ENCODE data around the gene RASSF8. TPM values are rescaled to one million over a fixed set of nuclear protein-coding genes. Genes with fewer than 3 reads are reported as not detected.

Gene RASSF8
- total RNA-seq, 2 experiments from 2014 or later = not detected

- Histone ChIP-seq H3K9me3 (ENCODE audit: low read length) (no peaks in the 10 kb centered on the region), H2AFZ (ENCODE audit: low read length) (no peak overlapping the region), H3K27ac (ENCODE audit: low read depth, low read length, poor library complexity, severe bottlenecking) (no peak overlapping the region), H3K9me2 (ENCODE audit: insufficient read depth, low read length) (no peaks in the 10 kb centered on the region), H3K4me1 (ENCODE audit: insufficient read depth, low read length, poor library complexity, severe bottlenecking) (no peaks in the 10 kb centered on the region), H3K36me3 (ENCODE audit: insufficient read depth, low read length) (no peaks in the 10 kb centered on the region), H3K4me2 (ENCODE audit: low read length) (no peak overlapping the region), H3K4me3 (ENCODE audit: low read depth, low read length, poor library complexity, severe bottlenecking) (no peak overlapping the region), H3K79me2 (ENCODE audit: insufficient read depth, low read depth, low read length) (no peaks in the 10 kb centered on the region), H4K20me1 (ENCODE audit: insufficient read depth, low read length) (no peaks in the 10 kb centered on the region)
- DNase-seq (ENCODE audit: low spot score) = no peak
- ChIA-PET CTCF (ENCODE audit: unreplicated experiment) (no interaction called here), POLR2A (no interaction called here)
- intact Hi-C loops (cut with micrococcal nuclease; ENCODE audit: unreplicated experiment) = no loop called here
- BruUV-seq (replicated peaks) = no TSS peak
- TF ChIP-seq CTCF (conservative IDR thresholded peaks at IDR 0.05; ENCODE audit: low read length) (no peak), EZH2phosphoT487 (IDR thresholded peaks at IDR 0.05; ENCODE audit: borderline replicate concordance, low read depth, low read length) (no peak)
Measured at GRCh38 chr12:25982416-25982815, 23.9 kb downstream of the RASSF8 start.

- Histone ChIP-seq H3K79me2 (ENCODE audit: insufficient read depth, low read depth, low read length) (no peaks in the 10 kb centered on the region), H2AFZ (ENCODE audit: low read length) (no peak overlapping the region), H3K27ac (ENCODE audit: low read depth, low read length, poor library complexity, severe bottlenecking) (no peak overlapping the region), H3K9me3 (ENCODE audit: low read length) (no peaks in the 10 kb centered on the region), H3K36me3 (ENCODE audit: insufficient read depth, low read length) (no peaks in the 10 kb centered on the region), H4K20me1 (ENCODE audit: insufficient read depth, low read length) (no peaks in the 10 kb centered on the region), H3K4me3 (ENCODE audit: low read depth, low read length, poor library complexity, severe bottlenecking) (no peak overlapping the region), H3K4me1 (ENCODE audit: insufficient read depth, low read length, poor library complexity, severe bottlenecking) (no peaks in the 10 kb centered on the region), H3K4me2 (ENCODE audit: low read length) (no peak overlapping the region), H3K9me2 (ENCODE audit: insufficient read depth, low read length) (no peaks in the 10 kb centered on the region)
- POLR2A ChIA-PET = interaction anchor here (0.6 kb wide), 2 partner anchors 79 to 1288 kb away, joined by 3 read pairs; no protein-coding TSS in a partner anchor
- intact Hi-C loops (cut with micrococcal nuclease; ENCODE audit: unreplicated experiment) = no loop called here
- DNase-seq (ENCODE audit: low spot score) = no peak
- TF ChIP-seq EZH2phosphoT487 (IDR thresholded peaks at IDR 0.05; ENCODE audit: borderline replicate concordance, low read depth, low read length) (no peak), CTCF (conservative IDR thresholded peaks at IDR 0.05; ENCODE audit: low read length) (no peak)
- CTCF ChIA-PET (ENCODE audit: unreplicated experiment) = no interaction called here
- no TSS peak for BruUV-seq (replicated peaks)
Measured at GRCh38 chr12:25983625-25984024, 25.1 kb downstream of the RASSF8 start.

- Histone ChIP-seq H3K4me2 (ENCODE audit: low read length) (no peak overlapping the region), H3K9me2 (ENCODE audit: insufficient read depth, low read length) (no peaks in the 10 kb centered on the region), H3K27ac (ENCODE audit: low read depth, low read length, poor library complexity, severe bottlenecking) (no peak overlapping the region), H3K9me3 (ENCODE audit: low read length) (no peaks in the 10 kb centered on the region), H3K36me3 (ENCODE audit: insufficient read depth, low read length) (no peaks in the 10 kb centered on the region), H4K20me1 (ENCODE audit: insufficient read depth, low read length) (no peaks in the 10 kb centered on the region), H3K79me2 (ENCODE audit: insufficient read depth, low read depth, low read length) (no peaks in the 10 kb centered on the region), H3K4me1 (ENCODE audit: insufficient read depth, low read length, poor library complexity, severe bottlenecking) (no peaks in the 10 kb centered on the region), H2AFZ (ENCODE audit: low read length) (no peak overlapping the region), H3K4me3 (ENCODE audit: low read depth, low read length, poor library complexity, severe bottlenecking) (no peak overlapping the region)
- no peak for DNase-seq (ENCODE audit: low spot score)
- TF ChIP-seq CTCF (conservative IDR thresholded peaks at IDR 0.05; ENCODE audit: low read length) (no peak), EZH2phosphoT487 (IDR thresholded peaks at IDR 0.05; ENCODE audit: borderline replicate concordance, low read depth, low read length) (no peak)
- ChIA-PET CTCF (ENCODE audit: unreplicated experiment) (no interaction called here), POLR2A (interaction anchor here (0.5 kb wide), 1 partner anchor 28 kb away, joined by 6 read pairs; no protein-coding TSS in a partner anchor)
- intact Hi-C loops (cut with micrococcal nuclease; ENCODE audit: unreplicated experiment) = no loop called here
- BruUV-seq (replicated peaks) = no TSS peak
Measured at GRCh38 chr12:25984759-25985158, 26.3 kb downstream of the RASSF8 start.

All from OCI-LY7 (cell line).